ENCODE results near the gene SGPP2.

Gene SGPP2

DNA sequence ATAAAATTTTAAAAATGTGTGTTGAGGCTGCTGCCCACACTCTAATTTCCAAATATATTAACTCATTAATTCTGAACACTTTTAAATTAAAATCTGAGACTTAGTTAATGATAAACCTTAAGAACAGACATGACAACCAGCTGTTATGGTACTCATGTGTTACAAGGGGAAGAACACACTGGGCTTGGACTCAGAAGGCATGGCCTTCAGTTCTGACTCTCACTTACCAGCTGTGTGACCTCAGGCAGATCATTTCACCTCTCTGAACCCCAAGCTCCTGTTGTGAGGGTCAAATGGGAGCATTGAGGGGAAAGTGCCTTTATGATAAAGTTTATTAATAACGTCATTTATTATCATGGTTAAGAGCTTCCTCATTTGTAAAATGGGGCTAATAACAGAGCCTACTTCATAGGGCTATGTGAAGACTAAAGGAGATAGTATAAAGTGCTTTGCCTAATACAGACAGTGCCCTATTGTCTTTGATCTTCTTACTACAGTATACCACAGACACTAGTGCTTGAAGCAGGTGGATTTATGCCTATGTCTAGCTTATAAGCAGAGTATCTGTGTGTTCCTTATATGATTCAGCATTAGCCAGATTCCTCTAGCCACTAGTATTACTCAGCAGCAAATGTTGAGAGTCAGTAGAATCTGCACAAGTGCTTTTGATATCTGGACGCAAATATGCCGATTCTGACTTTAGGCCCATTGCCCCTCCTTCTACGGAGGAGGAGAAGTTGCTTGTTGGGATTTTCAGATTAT, 99.6 kb downstream of the SGPP2 start:
- DNase-seq, result no peak
- TF ChIP-seq, protein P1, sequence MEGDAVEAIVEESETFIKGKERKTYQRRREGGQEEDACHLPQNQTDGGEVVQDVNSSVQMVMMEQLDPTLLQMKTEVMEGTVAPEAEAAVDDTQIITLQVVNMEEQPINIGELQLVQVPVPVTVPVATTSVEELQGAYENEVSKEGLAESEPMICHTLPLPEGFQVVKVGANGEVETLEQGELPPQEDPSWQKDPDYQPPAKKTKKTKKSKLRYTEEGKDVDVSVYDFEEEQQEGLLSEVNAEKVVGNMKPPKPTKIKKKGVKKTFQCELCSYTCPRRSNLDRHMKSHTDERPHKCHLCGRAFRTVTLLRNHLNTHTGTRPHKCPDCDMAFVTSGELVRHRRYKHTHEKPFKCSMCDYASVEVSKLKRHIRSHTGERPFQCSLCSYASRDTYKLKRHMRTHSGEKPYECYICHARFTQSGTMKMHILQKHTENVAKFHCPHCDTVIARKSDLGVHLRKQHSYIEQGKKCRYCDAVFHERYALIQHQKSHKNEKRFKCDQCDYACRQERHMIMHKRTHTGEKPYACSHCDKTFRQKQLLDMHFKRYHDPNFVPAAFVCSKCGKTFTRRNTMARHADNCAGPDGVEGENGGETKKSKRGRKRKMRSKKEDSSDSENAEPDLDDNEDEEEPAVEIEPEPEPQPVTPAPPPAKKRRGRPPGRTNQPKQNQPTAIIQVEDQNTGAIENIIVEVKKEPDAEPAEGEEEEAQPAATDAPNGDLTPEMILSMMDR (IDR thresholded peaks at IDR 0.05; ENCODE audit: low read depth, low read length, missing control alignments), result no peak
- H3K27ac ChIP-seq, result no peak overlapping the region
- H3K27me3 ChIP-seq (replicated peaks), result no peaks in the 10 kb centered on the region
- in situ Hi-C loops (cut with HindIII; ENCODE audit: low pct_ligation_motif_present, low sequenced_read_pairs), result no loop called here
- H3K36me3 ChIP-seq (replicated peaks), result no peaks in the 10 kb centered on the region
- H3K4me3 ChIP-seq (ENCODE audit: low read depth, low read length), result no peak overlapping the region

DNA sequence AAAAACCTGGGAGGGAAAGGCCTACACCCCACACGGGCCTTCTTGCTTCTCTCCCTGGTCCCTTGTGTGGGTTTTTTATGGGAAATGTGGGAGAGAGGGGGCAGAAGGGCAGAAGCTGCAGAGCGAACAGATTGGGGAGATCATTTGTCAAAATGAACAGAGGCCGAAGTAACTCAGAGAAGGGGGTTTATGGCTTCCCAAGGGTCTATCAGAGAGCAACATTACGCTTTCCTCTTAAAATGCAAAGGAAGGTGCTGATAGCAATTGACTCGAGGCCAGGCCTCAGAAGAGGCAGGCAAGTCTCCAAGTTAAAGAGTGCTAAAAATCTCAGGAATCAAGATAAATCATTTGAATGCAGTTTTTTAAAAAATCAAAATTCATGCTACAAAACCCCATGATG, 101.5 kb downstream of the SGPP2 start:
- in situ Hi-C loops (cut with HindIII; ENCODE audit: low pct_ligation_motif_present, low sequenced_read_pairs), result no loop called here
- no peaks in the 10 kb centered on the region for H3K36me3 ChIP-seq (replicated peaks)
- no peak overlapping the region for H3K4me3 ChIP-seq (ENCODE audit: low read depth, low read length)
- no peak for DNase-seq
- TF ChIP-seq, protein P1 (IDR thresholded peaks at IDR 0.05; ENCODE audit: low read depth, low read length, missing control alignments), result no peak
- no peak overlapping the region for H3K27ac ChIP-seq
- no peaks in the 10 kb centered on the region for H3K27me3 ChIP-seq (replicated peaks)

DNA sequence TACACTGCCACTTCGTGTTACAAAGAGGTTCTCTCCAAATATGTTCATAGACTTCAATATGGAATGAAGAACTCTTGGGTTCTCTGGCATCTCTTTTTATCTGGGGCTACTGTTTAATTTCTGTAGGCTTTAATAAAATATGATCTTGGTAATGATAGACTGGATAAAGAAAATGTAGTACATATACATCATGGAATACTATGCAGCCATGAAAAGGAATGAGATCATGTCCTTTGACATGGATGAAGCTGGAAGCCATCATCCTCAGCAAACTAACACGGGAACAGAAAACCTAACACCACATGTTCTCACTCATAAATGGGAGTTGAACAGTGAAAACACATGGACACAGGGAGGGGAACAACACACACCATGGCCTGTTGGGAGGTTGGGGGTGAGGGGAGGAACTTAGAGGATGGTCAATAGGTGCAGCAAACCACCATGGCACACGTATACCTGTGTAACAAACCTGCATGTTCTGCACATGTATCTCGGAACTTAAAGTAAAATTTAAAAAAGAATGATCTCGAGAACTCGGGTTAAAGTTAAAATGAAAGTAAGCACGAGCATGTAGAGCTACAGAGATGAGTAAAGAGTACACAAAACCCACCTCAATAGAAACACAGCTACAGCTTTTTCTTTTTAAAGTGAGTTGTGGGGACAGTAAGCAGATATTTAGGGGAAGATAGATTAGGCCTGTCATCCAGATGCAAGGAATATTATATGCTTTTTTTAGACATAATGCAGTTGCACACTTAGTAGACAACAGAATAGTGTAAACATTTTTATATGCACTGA, 102.3 kb downstream of the SGPP2 start:
- in situ Hi-C loops (cut with HindIII; ENCODE audit: low pct_ligation_motif_present, low sequenced_read_pairs), result no loop called here
- TF ChIP-seq, protein P1 (IDR thresholded peaks at IDR 0.05; ENCODE audit: low read depth, low read length, missing control alignments), result no peak
- no peaks in the 10 kb centered on the region for H3K36me3 ChIP-seq (replicated peaks)

DNA sequence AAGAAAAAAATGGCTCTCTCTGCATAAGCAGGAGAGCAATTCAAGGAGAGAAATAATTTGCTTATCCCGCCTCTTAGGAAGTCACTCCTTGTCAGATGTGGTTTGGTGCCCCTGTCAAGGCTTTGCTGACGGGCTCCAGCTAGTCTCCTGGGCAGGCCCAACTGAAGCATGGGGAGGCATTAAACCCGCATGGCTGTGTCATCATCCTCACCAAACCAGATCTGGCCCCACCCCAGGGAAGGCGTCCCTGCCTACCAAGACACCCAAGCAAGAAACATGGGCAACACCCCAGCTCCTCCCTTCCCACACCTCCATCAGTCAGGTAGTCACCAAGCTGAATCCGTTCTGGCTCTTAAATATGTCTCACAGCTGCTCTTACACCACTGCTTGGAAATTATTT, 108.0 kb downstream of the SGPP2 start:
- no peak overlapping the region for H3K4me3 ChIP-seq (ENCODE audit: low read depth, low read length)
- no peak overlapping the region for H3K27ac ChIP-seq
- no peak for DNase-seq
- no peaks in the 10 kb centered on the region for H3K36me3 ChIP-seq (replicated peaks)
- TF ChIP-seq, protein P1 (IDR thresholded peaks at IDR 0.05; ENCODE audit: low read depth, low read length, missing control alignments), result no peak
- no peaks in the 10 kb centered on the region for H3K27me3 ChIP-seq (replicated peaks)
- in situ Hi-C loops (cut with HindIII; ENCODE audit: low pct_ligation_motif_present, low sequenced_read_pairs), result no loop called here

More for the DNA sequence above, 102.3 kb downstream of the SGPP2 start:
- Histone ChIP-seq H3K4me3 (ENCODE audit: low read depth, low read length) (no peak overlapping the region), H3K27ac (no peak overlapping the region), H3K27me3 (replicated peaks) (no peaks in the 10 kb centered on the region)
- no peak for DNase-seq

DNA sequence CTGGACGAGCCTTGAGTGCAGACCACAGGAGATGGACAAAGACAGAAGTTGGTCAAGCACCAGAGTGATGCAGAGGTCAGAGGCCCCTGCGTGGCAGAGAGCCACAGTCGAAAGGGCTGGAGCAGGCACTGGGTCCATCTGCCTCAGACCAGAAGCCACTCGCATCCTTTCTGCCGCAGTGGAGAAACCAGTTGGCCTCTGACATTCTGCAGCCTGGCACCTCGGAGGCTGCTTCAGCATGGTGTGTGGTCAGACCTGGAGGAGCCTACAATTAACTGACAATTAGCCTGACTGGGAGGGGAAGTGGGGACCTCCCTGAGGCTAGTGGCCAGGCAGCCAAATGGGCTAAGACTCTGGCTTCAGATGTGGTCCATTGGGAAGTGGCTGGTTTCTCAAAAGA, 111.1 kb downstream of the SGPP2 start:
- Histone ChIP-seq H3K27me3 (replicated peaks) (no peaks in the 10 kb centered on the region), H3K4me3 (ENCODE audit: low read depth, low read length) (no peak overlapping the region), H3K27ac (no peak overlapping the region), H3K36me3 (replicated peaks) (no peaks in the 10 kb centered on the region)
- in situ Hi-C loops (cut with HindIII; ENCODE audit: low pct_ligation_motif_present, low sequenced_read_pairs), result no loop called here
- DNase-seq, result no peak
- TF ChIP-seq, protein P1 (IDR thresholded peaks at IDR 0.05; ENCODE audit: low read depth, low read length, missing control alignments), result no peak
